ENCODE measurements around the gene SYT2.
A peak's percentile ranks its signal among the peaks of the same experiment; 100 is the strongest.

Gene SYT2

DNA sequence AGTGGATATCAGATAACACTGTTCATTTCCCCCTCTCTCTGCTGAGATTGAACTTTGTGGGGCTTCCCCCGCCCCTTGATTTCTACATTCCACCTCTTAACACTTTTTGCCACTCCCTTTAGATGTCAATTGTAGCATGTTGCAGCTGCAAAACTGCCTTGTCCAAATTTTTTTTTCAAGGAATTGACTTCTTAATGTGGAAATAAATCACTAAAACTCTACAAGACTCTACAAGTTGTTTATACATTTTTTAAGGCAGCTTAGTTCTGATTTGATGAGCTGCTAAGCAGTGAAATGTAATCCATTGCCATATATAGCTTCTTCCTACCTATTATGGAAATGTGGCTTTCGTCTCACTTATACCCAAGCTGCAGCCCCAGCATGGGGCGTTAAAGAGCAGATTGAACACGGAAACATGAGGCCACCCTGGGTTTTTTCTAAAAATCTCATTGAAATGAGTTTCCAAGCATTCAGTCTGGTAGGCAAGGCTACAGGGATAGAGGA lies 132.2 kb downstream of the SYT2 start:
- H3K4me3 ChIP-seq (replicated peaks; ENCODE audit: insufficient read depth, low read length), result no peak overlapping the region
- no peak for DNase-seq (ENCODE audit: low read depth in 1 of 2, low spot score in 1 of 2)

DNA sequence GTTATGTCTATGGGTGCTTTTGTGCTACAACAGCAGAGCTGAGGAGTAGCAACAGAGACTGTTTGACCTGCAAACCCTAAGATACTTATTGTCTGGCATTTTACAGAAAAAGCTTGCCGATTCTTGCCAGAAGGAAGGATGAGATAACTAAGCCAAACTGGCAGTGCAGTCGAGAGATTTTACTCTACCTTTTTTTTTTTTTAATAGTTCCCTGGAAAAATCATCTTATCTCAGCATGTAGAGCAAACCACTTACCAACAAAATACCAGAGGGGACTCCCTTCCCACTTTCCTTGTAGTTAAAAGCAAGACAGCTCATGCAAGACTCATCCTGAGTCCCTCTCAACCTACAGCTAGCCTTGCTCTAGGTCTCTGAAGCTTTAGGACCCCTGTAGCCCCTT lies 132.9 kb downstream of the SYT2 start:
- Histone ChIP-seq H3K27me3 (ENCODE audit: insufficient read depth, poor library complexity, severe bottlenecking) (no peaks in the 10 kb centered on the region), H3K27ac (replicated peaks) (no peak overlapping the region), H3K4me3 (replicated peaks; ENCODE audit: insufficient read depth, low read length) (no peak overlapping the region)
- TF ChIP-seq CTCF (IDR thresholded peaks at IDR 0.05; ENCODE audit: insufficient read depth, low read length) (no peak), GABPA (IDR thresholded peaks at IDR 0.05; ENCODE audit: low read depth) (no peak), POLR2AphosphoS5 (IDR thresholded peaks at IDR 0.05; ENCODE audit: low read depth) (no peak), SPI1 (IDR thresholded peaks at IDR 0.05; ENCODE audit: borderline replicate concordance, low read depth) (no peak)
- TF ChIP-seq, protein P1, sequence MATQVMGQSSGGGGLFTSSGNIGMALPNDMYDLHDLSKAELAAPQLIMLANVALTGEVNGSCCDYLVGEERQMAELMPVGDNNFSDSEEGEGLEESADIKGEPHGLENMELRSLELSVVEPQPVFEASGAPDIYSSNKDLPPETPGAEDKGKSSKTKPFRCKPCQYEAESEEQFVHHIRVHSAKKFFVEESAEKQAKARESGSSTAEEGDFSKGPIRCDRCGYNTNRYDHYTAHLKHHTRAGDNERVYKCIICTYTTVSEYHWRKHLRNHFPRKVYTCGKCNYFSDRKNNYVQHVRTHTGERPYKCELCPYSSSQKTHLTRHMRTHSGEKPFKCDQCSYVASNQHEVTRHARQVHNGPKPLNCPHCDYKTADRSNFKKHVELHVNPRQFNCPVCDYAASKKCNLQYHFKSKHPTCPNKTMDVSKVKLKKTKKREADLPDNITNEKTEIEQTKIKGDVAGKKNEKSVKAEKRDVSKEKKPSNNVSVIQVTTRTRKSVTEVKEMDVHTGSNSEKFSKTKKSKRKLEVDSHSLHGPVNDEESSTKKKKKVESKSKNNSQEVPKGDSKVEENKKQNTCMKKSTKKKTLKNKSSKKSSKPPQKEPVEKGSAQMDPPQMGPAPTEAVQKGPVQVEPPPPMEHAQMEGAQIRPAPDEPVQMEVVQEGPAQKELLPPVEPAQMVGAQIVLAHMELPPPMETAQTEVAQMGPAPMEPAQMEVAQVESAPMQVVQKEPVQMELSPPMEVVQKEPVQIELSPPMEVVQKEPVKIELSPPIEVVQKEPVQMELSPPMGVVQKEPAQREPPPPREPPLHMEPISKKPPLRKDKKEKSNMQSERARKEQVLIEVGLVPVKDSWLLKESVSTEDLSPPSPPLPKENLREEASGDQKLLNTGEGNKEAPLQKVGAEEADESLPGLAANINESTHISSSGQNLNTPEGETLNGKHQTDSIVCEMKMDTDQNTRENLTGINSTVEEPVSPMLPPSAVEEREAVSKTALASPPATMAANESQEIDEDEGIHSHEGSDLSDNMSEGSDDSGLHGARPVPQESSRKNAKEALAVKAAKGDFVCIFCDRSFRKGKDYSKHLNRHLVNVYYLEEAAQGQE (IDR thresholded peaks at IDR 0.05; ENCODE audit: insufficient replicate concordance, low read depth), result no peak
- DNase-seq (ENCODE audit: low read depth in 1 of 2, low spot score in 1 of 2), result no peak

More for the DNA sequence above, 132.2 kb downstream of the SYT2 start:
- Histone ChIP-seq H3K27ac (replicated peaks) (no peak overlapping the region), H3K27me3 (ENCODE audit: insufficient read depth, poor library complexity, severe bottlenecking) (no peaks in the 10 kb centered on the region)
- TF ChIP-seq CTCF (IDR thresholded peaks at IDR 0.05; ENCODE audit: insufficient read depth, low read length) (no peak), POLR2AphosphoS5 (IDR thresholded peaks at IDR 0.05; ENCODE audit: low read depth) (no peak), GABPA (IDR thresholded peaks at IDR 0.05; ENCODE audit: low read depth) (no peak), SPI1 (IDR thresholded peaks at IDR 0.05; ENCODE audit: borderline replicate concordance, low read depth) (no peak)
- TF ChIP-seq, protein P1 (IDR thresholded peaks at IDR 0.05; ENCODE audit: insufficient replicate concordance, low read depth), result no peak

DNA sequence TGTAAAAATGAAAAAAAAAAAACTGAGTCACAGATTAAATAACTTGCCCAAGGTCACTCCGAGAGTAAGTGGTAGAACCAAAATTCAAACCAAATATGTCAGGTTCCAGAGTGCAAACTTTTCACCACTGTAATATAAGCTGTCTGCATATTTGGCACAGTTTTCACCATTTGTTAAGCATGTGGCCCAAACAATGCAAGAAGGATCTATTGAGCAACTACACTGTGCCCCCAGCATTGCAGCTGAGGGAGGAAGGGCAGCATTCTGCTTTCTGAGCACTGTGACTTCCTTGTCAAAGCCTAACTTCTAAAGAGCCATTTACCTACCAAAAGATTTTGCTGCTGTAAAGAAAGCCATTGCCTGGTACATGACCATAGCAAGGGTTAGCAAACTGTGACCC lies 133.4 kb downstream of the SYT2 start:
- Histone ChIP-seq H3K27me3 (ENCODE audit: insufficient read depth, poor library complexity, severe bottlenecking) (no peaks in the 10 kb centered on the region), H3K27ac (replicated peaks) (no peak overlapping the region), H3K4me3 (replicated peaks; ENCODE audit: insufficient read depth, low read length) (no peak overlapping the region)
- TF ChIP-seq, protein P1 (IDR thresholded peaks at IDR 0.05; ENCODE audit: insufficient replicate concordance, low read depth), result no peak
- TF ChIP-seq GABPA (IDR thresholded peaks at IDR 0.05; ENCODE audit: low read depth) (no peak), CTCF (IDR thresholded peaks at IDR 0.05; ENCODE audit: insufficient read depth, low read length) (no peak), SPI1 (IDR thresholded peaks at IDR 0.05; ENCODE audit: borderline replicate concordance, low read depth) (peak; percentile 50; the same call in 1 of the 2 replicates), POLR2AphosphoS5 (IDR thresholded peaks at IDR 0.05; ENCODE audit: low read depth) (peak; percentile 48; the same call in 1 of the 2 replicates)
- DNase-seq (ENCODE audit: low read depth in 1 of 2, low spot score in 1 of 2), result peak; percentile 32 to 76
